Measurements from ENCODE around the gene ICE2. TPM values are rescaled to one million over a fixed set of nuclear protein-coding genes. Genes with fewer than 3 reads are reported as not detected.

The ICE2 gene
- polyA plus RNA-seq, 1 of the 3 experiments (the other 2 are of a cell fraction) = 19.0 TPM

GRCh38 chr15:60478566-60479360, at the start of gene ICE2 (continued):
- TF ChIP-seq USF2 (IDR thresholded peaks at IDR 0.05; ENCODE audit: borderline replicate concordance, low read depth, low read length) = no peak
- TF ChIP-seq RAD21 (IDR thresholded peaks at IDR 0.05; ENCODE audit: low read length) = no peak
- no peak for TF ChIP-seq FOXM1 (IDR thresholded peaks at IDR 0.05; ENCODE audit: low read depth)
- TF ChIP-seq MAX (IDR thresholded peaks at IDR 0.05; ENCODE audit: low read depth) = peak; percentile 93
- TF ChIP-seq NRF1 (IDR thresholded peaks at IDR 0.05; ENCODE audit: low read depth, low read length) = no peak
- peak; percentile 25; the same call in 1 of the 2 replicates for TF ChIP-seq PBX3 (IDR thresholded peaks at IDR 0.05)
- no peak for TF ChIP-seq RFX5 (IDR thresholded peaks at IDR 0.05; ENCODE audit: low read length)
- peak; percentile 94 for TF ChIP-seq POLR2AphosphoS5 (IDR thresholded peaks at IDR 0.05; ENCODE audit: low read depth, low read length)
- no peak for TF ChIP-seq FOXJ3 (CRISPR knock-in tag; IDR thresholded peaks at IDR 0.05)
- TF ChIP-seq TEAD4 (IDR thresholded peaks at IDR 0.05; ENCODE audit: borderline replicate concordance, insufficient read depth) = no peak
- no peak for TF ChIP-seq FOSL2 (IDR thresholded peaks at IDR 0.05; ENCODE audit: borderline replicate concordance, low read depth)

- Histone ChIP-seq H3F3A (replicated peaks; ENCODE audit: insufficient read depth) (no peaks in the 10 kb centered on the region), H3K4me3 (ENCODE audit: low read depth in 2 of 2, low read length in 1 of 2) (no peak overlapping the region), H3K9ac (no peak overlapping the region), H3K9me3 (no peaks in the 10 kb centered on the region), H3K27ac (ENCODE audit: low read depth in 2 of 2, low read length in 1 of 2) (no peak overlapping the region), H3K36me3 (replicated peaks in 1 of 2; ENCODE audit: control insufficient read depth in 1 of 2, insufficient read depth in 2 of 2, low read length in 1 of 2) (no peaks in the 10 kb centered on the region), H3K4me2 (no peak overlapping the region), H3K9me2 (no peaks in the 10 kb centered on the region), H2AFZ (ENCODE audit: low read depth) (no peak overlapping the region), H3K27me3 (ENCODE audit: insufficient read depth) (no peaks in the 10 kb centered on the region), H3K4me1 (ENCODE audit: control insufficient read depth in 1 of 2, insufficient read depth in 2 of 2, low read depth in 1 of 2, low read length in 1 of 2) (peaks cover 0 to 21% of the 10 kb centered on the region in 2 experiments; a peak in 2 of 4 replicates), H3K79me2 (ENCODE audit: insufficient read depth) (no peaks in the 10 kb centered on the region), H4K20me1 (ENCODE audit: insufficient read depth) (no peaks in the 10 kb centered on the region)
- ChIA-PET POLR2A (no interaction called here), CTCF (interaction anchor here (1.1 to 1.4 kb wide), 4 partner anchors 8 to 1307 kb away, joined by 3 to 6 read pairs (median 4); no protein-coding TSS in a partner anchor)
- WGBS (ENCODE audit: low lambda C conversion rate) = 17% methylated on average over 1 of the region's 1 CpG
- TF ChIP-seq RAD21 (IDR thresholded peaks at IDR 0.05; ENCODE audit: low read length) (no peak), USF1 (IDR thresholded peaks at IDR 0.05; ENCODE audit: borderline replicate concordance, low read depth) (no peak), SMC3 (IDR thresholded peaks at IDR 0.05; ENCODE audit: low read depth, low read length) (no peak), CHD2 (IDR thresholded peaks at IDR 0.05; ENCODE audit: low read length, partially characterized antibody) (no peak), PBX3 (IDR thresholded peaks at IDR 0.05) (no peak), FOXM1 (IDR thresholded peaks at IDR 0.05; ENCODE audit: low read depth) (no peak), TAF1 (IDR thresholded peaks at IDR 0.05; ENCODE audit: borderline replicate concordance, low read depth, low read length) (no peak), NRF1 (IDR thresholded peaks at IDR 0.05; ENCODE audit: low read depth, low read length) (no peak)
- no peak for DNase-seq
These were observed 49.6 kb upstream of the ICE2 start for GRCh38 chr15:60528530-60528929.
